ENCODE measurements around the gene BEST2. TPM values are rescaled to one million over a fixed set of nuclear protein-coding genes. Genes with fewer than 3 reads are reported as not detected.

BEST2 gene
- total RNA-seq, 1 experiment from 2014 or later = 3.3 TPM

DNA sequence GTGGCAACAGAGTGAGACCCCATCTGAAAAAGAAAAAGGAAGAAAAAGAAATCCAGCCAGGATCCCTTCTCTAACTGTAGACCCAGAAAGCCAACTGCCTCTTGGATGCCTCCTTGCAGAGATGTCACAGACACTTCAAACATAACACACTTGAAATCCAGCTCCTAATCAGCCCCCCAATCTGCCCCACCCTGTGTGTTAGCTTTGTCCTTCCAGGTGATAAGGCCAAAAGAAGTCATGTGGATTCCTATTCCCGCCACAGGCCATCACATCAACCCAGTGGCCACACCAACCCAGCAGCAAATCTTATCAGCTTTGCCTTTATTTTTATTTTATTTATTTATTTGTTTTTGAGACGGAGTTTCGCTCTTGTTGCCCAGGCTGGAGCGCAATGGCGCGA lies 8.1 kb downstream of the BEST2 start (continued):
- TF ChIP-seq, protein P1, sequence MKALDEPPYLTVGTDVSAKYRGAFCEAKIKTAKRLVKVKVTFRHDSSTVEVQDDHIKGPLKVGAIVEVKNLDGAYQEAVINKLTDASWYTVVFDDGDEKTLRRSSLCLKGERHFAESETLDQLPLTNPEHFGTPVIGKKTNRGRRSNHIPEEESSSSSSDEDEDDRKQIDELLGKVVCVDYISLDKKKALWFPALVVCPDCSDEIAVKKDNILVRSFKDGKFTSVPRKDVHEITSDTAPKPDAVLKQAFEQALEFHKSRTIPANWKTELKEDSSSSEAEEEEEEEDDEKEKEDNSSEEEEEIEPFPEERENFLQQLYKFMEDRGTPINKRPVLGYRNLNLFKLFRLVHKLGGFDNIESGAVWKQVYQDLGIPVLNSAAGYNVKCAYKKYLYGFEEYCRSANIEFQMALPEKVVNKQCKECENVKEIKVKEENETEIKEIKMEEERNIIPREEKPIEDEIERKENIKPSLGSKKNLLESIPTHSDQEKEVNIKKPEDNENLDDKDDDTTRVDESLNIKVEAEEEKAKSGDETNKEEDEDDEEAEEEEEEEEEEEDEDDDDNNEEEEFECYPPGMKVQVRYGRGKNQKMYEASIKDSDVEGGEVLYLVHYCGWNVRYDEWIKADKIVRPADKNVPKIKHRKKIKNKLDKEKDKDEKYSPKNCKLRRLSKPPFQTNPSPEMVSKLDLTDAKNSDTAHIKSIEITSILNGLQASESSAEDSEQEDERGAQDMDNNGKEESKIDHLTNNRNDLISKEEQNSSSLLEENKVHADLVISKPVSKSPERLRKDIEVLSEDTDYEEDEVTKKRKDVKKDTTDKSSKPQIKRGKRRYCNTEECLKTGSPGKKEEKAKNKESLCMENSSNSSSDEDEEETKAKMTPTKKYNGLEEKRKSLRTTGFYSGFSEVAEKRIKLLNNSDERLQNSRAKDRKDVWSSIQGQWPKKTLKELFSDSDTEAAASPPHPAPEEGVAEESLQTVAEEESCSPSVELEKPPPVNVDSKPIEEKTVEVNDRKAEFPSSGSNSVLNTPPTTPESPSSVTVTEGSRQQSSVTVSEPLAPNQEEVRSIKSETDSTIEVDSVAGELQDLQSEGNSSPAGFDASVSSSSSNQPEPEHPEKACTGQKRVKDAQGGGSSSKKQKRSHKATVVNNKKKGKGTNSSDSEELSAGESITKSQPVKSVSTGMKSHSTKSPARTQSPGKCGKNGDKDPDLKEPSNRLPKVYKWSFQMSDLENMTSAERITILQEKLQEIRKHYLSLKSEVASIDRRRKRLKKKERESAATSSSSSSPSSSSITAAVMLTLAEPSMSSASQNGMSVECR (CRISPR knock-in tag; IDR thresholded peaks at IDR 0.05; ENCODE audit: borderline replicate concordance) = no peak
- no peak for TF ChIP-seq MXD4 (CRISPR knock-in tag; IDR thresholded peaks at IDR 0.05; ENCODE audit: borderline replicate concordance)
- TF ChIP-seq, protein P2, sequence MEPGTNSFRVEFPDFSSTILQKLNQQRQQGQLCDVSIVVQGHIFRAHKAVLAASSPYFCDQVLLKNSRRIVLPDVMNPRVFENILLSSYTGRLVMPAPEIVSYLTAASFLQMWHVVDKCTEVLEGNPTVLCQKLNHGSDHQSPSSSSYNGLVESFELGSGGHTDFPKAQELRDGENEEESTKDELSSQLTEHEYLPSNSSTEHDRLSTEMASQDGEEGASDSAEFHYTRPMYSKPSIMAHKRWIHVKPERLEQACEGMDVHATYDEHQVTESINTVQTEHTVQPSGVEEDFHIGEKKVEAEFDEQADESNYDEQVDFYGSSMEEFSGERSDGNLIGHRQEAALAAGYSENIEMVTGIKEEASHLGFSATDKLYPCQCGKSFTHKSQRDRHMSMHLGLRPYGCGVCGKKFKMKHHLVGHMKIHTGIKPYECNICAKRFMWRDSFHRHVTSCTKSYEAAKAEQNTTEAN (CRISPR knock-in tag; IDR thresholded peaks at IDR 0.05) = no peak
- TF ChIP-seq, protein P3, sequence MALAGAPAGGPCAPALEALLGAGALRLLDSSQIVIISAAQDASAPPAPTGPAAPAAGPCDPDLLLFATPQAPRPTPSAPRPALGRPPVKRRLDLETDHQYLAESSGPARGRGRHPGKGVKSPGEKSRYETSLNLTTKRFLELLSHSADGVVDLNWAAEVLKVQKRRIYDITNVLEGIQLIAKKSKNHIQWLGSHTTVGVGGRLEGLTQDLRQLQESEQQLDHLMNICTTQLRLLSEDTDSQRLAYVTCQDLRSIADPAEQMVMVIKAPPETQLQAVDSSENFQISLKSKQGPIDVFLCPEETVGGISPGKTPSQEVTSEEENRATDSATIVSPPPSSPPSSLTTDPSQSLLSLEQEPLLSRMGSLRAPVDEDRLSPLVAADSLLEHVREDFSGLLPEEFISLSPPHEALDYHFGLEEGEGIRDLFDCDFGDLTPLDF (CRISPR knock-in tag; IDR thresholded peaks at IDR 0.05) = no peak

DNA sequence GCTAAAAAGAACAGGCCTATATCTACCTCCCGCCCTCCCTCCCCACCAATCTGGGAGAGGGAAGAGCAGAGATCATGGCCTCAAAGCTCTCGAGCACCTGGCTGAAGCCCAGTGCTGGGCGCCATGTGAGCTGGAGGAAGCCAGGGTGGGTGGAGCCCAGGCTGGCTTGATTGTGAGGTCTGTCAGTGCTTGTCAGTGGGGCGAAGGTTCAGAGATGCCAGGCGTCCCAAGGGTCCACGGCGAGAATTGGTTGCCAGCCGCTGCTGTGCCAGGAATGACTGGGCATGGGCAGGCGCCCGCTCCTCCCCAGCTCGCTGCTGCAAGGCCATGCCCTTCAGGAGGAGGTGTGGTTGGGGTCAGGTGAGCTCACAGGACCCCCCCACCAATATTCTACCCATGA lies 11.5 kb downstream of the BEST2 start:
- TF ChIP-seq, protein P4, sequence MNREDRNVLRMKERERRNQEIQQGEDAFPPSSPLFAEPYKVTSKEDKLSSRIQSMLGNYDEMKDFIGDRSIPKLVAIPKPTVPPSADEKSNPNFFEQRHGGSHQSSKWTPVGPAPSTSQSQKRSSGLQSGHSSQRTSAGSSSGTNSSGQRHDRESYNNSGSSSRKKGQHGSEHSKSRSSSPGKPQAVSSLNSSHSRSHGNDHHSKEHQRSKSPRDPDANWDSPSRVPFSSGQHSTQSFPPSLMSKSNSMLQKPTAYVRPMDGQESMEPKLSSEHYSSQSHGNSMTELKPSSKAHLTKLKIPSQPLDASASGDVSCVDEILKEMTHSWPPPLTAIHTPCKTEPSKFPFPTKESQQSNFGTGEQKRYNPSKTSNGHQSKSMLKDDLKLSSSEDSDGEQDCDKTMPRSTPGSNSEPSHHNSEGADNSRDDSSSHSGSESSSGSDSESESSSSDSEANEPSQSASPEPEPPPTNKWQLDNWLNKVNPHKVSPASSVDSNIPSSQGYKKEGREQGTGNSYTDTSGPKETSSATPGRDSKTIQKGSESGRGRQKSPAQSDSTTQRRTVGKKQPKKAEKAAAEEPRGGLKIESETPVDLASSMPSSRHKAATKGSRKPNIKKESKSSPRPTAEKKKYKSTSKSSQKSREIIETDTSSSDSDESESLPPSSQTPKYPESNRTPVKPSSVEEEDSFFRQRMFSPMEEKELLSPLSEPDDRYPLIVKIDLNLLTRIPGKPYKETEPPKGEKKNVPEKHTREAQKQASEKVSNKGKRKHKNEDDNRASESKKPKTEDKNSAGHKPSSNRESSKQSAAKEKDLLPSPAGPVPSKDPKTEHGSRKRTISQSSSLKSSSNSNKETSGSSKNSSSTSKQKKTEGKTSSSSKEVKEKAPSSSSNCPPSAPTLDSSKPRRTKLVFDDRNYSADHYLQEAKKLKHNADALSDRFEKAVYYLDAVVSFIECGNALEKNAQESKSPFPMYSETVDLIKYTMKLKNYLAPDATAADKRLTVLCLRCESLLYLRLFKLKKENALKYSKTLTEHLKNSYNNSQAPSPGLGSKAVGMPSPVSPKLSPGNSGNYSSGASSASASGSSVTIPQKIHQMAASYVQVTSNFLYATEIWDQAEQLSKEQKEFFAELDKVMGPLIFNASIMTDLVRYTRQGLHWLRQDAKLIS (CRISPR knock-in tag; IDR thresholded peaks at IDR 0.05; ENCODE audit: borderline replicate concordance) = no peak
- TF ChIP-seq, protein P5, sequence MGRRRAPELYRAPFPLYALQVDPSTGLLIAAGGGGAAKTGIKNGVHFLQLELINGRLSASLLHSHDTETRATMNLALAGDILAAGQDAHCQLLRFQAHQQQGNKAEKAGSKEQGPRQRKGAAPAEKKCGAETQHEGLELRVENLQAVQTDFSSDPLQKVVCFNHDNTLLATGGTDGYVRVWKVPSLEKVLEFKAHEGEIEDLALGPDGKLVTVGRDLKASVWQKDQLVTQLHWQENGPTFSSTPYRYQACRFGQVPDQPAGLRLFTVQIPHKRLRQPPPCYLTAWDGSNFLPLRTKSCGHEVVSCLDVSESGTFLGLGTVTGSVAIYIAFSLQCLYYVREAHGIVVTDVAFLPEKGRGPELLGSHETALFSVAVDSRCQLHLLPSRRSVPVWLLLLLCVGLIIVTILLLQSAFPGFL (CRISPR knock-in tag; IDR thresholded peaks at IDR 0.05; ENCODE audit: borderline replicate concordance) = no peak
- TF ChIP-seq TEAD4 (CRISPR knock-in tag; IDR thresholded peaks at IDR 0.05) (no peak), ZNF232 (CRISPR knock-in tag; IDR thresholded peaks at IDR 0.05) (no peak), OVOL2 (CRISPR knock-in tag; IDR thresholded peaks at IDR 0.05; ENCODE audit: borderline replicate concordance) (no peak)
- ChIA-PET POLR2A (no interaction called here), CTCF (interaction anchor here (1.4 to 11.1 kb wide), 3 partner anchors 13 to 85 kb away, joined by 4 to 341 read pairs (median 97); partner anchors contain the start of genes HOOK2, JUNB, PRDX2 and THSD8)
- H3K4me1 Mint-ChIP-seq = peaks cover 5% of the 10 kb centered on the region; the same call in 1 of the 2 replicates
- ATAC-seq = no peak
- no peaks in the 10 kb centered on the region for H3K9me3 Mint-ChIP-seq
- H3K36me3 Mint-ChIP-seq = peaks cover 27% of the 10 kb centered on the region
- no peak for DNase-seq (ENCODE audit: low spot score)
- H3K4me3 Mint-ChIP-seq = no peak overlapping the region
- H3K27ac Mint-ChIP-seq = no peak overlapping the region
- no peaks in the 10 kb centered on the region; the same call in 1 of the 2 replicates for H3K27me3 Mint-ChIP-seq (ENCODE audit: low read depth)

DNA sequence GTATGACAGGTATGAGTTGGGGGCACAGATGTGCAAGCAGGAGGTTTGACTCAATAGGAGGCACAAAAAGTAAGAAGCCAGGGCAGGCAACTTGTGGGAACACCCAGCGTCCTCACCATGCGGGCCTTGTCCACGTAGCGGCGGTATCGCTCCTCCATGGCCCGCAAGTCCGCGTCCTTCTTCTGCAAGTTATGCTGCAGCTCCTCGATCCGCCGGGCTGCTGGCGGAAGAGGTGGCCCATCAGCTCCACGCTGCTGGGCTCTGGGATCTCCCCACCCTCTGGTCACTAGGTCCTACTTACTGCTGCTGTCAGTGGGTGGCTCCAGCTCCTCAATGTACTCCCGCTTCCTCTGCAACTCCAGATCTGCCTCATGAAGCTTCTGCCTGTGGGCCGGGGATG lies 13.1 kb downstream of the BEST2 start:
- Mint-ChIP-seq H3K4me3 (no peak overlapping the region), H3K9me3 (no peaks in the 10 kb centered on the region), H3K27me3 (ENCODE audit: low read depth) (no peaks in the 10 kb centered on the region), H3K4me1 (peaks cover 8% of the 10 kb centered on the region; the same call in 1 of the 2 replicates), H3K36me3 (peaks cover 27% of the 10 kb centered on the region), H3K27ac (no peak overlapping the region)
- CTCF ChIA-PET = interaction anchor here (0.9 to 11.1 kb wide), 5 partner anchors 12 to 83 kb away, joined by 4 to 341 read pairs (median 44); partner anchors contain the start of genes GET3, HOOK2, JUNB and PRDX2
- DNase-seq (ENCODE audit: low spot score) (no peak), ATAC-seq (no peak)
- POLR2A ChIA-PET = no interaction called here
- TF ChIP-seq ZNF232 (CRISPR knock-in tag; IDR thresholded peaks at IDR 0.05) (no peak), FOXK1 (CRISPR knock-in tag; IDR thresholded peaks at IDR 0.05) (no peak), ZNF219 (CRISPR knock-in tag; IDR thresholded peaks at IDR 0.05; ENCODE audit: borderline replicate concordance) (no peak), NFE2L1 (CRISPR knock-in tag; IDR thresholded peaks at IDR 0.05) (no peak), ATF1 (CRISPR knock-in tag; IDR thresholded peaks at IDR 0.05) (no peak), JUN (CRISPR knock-in tag; IDR thresholded peaks at IDR 0.05) (no peak), TEAD4 (CRISPR knock-in tag; IDR thresholded peaks at IDR 0.05) (no peak)
- TF ChIP-seq, protein P6, sequence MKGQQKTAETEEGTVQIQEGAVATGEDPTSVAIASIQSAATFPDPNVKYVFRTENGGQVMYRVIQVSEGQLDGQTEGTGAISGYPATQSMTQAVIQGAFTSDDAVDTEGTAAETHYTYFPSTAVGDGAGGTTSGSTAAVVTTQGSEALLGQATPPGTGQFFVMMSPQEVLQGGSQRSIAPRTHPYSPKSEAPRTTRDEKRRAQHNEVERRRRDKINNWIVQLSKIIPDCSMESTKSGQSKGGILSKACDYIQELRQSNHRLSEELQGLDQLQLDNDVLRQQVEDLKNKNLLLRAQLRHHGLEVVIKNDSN (CRISPR knock-in tag; IDR thresholded peaks at IDR 0.05) = no peak
- TF ChIP-seq, protein P7, sequence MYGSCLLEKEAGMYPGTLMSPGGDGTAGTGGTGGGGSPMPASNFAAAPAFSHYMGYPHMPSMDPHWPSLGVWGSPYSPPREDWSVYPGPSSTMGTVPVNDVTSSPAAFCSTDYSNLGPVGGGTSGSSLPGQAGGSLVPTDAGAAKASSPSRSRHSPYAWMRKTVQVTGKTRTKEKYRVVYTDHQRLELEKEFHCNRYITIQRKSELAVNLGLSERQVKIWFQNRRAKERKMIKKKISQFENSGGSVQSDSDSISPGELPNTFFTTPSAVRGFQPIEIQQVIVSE (CRISPR knock-in tag; IDR thresholded peaks at IDR 0.05; ENCODE audit: borderline replicate concordance) = no peak
- TF ChIP-seq, protein P8, sequence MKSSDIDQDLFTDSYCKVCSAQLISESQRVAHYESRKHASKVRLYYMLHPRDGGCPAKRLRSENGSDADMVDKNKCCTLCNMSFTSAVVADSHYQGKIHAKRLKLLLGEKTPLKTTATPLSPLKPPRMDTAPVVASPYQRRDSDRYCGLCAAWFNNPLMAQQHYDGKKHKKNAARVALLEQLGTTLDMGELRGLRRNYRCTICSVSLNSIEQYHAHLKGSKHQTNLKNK (CRISPR knock-in tag; IDR thresholded peaks at IDR 0.05) = no peak

Measured in WTC11 (cell line).